CD14-positive monocyte (primary cell): ENCODE measurements around the gene MGLL. TPM values are rescaled to one million over a fixed set of nuclear protein-coding genes. Genes with fewer than 3 reads are reported as not detected.

Experiments
- DNase-seq, 3 donors: peaks; one replicate each; pipeline ENCODE4 v3.0.0-alpha.2; 2011 to 2022
- H2AFZ ChIP-seq: 2 replicates; pipeline ENCODE4 v1.6.0; 2012; ENCODE audit warnings: mild to moderate bottlenecking, low read depth, low read length, inconsistent platforms; ENCODE audit not compliant: insufficient read depth, poor library complexity, severe bottlenecking
- H3K27ac ChIP-seq, 2 donors: 1 replicate in 1 of 2; 2 replicates in 1 of 2; pipeline ENCODE4 v1.5.1; 2012 to 2013; ENCODE audit warnings: low read length in 2 of 2, control low read depth in 1 of 2, inconsistent platforms in 1 of 2, low read depth in 1 of 2, mild to moderate bottlenecking in 1 of 2
- H3K27me3 ChIP-seq, 2 donors: one replicate each; pipeline versions ENCODE4 v1.6.0 to v1.6.1; 2011 to 2013; ENCODE audit warnings: low read length in 2 of 2; ENCODE audit not compliant: control insufficient read depth in 2 of 2, insufficient read depth in 2 of 2
- H3K36me3 ChIP-seq, 2 donors: replicated peaks in 1 of 2; 1 replicate in 1 of 2; 2 replicates in 1 of 2; pipeline versions ENCODE4 v1.5.1 to v1.6.1; 2012 to 2013; ENCODE audit warnings: low read length in 2 of 2, control low read depth in 1 of 2, inconsistent platforms in 1 of 2, mild to moderate bottlenecking in 1 of 2; ENCODE audit not compliant: insufficient read depth in 2 of 2, control insufficient read depth in 1 of 2
- H3K4me1 ChIP-seq, 2 donors: 1 replicate in 1 of 2; 2 replicates in 1 of 2; pipeline versions ENCODE4 v1.5.1 to v1.6.1; 2012 to 2013; ENCODE audit warnings: low read length in 2 of 2, control low read depth in 1 of 2, inconsistent platforms in 1 of 2, mild to moderate bottlenecking in 1 of 2, moderate library complexity in 1 of 2; ENCODE audit not compliant: insufficient read depth in 2 of 2, control insufficient read depth in 1 of 2
- H3K4me2 ChIP-seq: replicated peaks from 2 replicates; pipeline ENCODE3; 2012; ENCODE audit warnings: low read length, moderate library complexity, mild to moderate bottlenecking; ENCODE audit not compliant: poor library complexity, severe bottlenecking; ENCODE audit errors: extremely low read depth
- H3K4me3 ChIP-seq, 3 experiments: fragments of 200-600 bp in 1 of 3; sonication (generic) in 1 of 3; replicated peaks in 1 of 3; 1 replicate in 2 of 3; 2 replicates in 1 of 3; pipeline ENCODE4 v1.5.1; 2011 to 2013; ENCODE audit warnings: low read length in 3 of 3, mild to moderate bottlenecking in 3 of 3, control low read depth in 2 of 3, low read depth in 2 of 3, inconsistent platforms in 1 of 3, moderate library complexity in 1 of 3
- H3K79me2 ChIP-seq: 2 replicates; pipeline ENCODE4 v1.6.0; 2012; ENCODE audit warnings: mild to moderate bottlenecking, control low read depth, inconsistent platforms, low read length, moderate library complexity; ENCODE audit not compliant: insufficient read depth
- H3K9ac ChIP-seq: 2 replicates; pipeline ENCODE4 v1.6.0; 2017; ENCODE audit warnings: low read length, mild to moderate bottlenecking; ENCODE audit not compliant: insufficient read depth, poor library complexity, severe bottlenecking
- H3K9me3 ChIP-seq, 2 donors: replicated peaks in 1 of 2; 1 replicate in 1 of 2; 2 replicates in 1 of 2; pipeline versions ENCODE4 v1.5.1 to v1.6.1; 2012 to 2013; ENCODE audit warnings: low read length in 2 of 2, control low read depth in 1 of 2; ENCODE audit not compliant: control insufficient read depth in 1 of 2, insufficient read depth in 1 of 2
- H4K20me1 ChIP-seq: 2 replicates; pipeline ENCODE4 v1.6.0; 2012; ENCODE audit warnings: mild to moderate bottlenecking, low read length, control low read depth, moderate library complexity; ENCODE audit not compliant: insufficient read depth
- H3K27ac Mint-ChIP-seq, 7 donors: one replicate each; pipeline ENCODE4 v1.8.0; 2020; ENCODE audit warnings: mild to moderate bottlenecking in 7 of 7, mixed read lengths in 7 of 7, moderate library complexity in 6 of 7, inconsistent platforms in 2 of 7
- H3K27me3 Mint-ChIP-seq, 3 donors: one replicate each; pipeline ENCODE4 v1.8.0; 2021 to 2022; ENCODE audit warnings: low read depth in 3 of 3, mild to moderate bottlenecking in 3 of 3, mixed read lengths in 3 of 3, moderate library complexity in 3 of 3, inconsistent platforms in 1 of 3
- H3K36me3 Mint-ChIP-seq, 2 donors: one replicate each; pipeline ENCODE4 v1.8.0; 2020; ENCODE audit warnings: mixed read lengths in 2 of 2, inconsistent platforms in 1 of 2, mild to moderate bottlenecking in 1 of 2
- H3K4me1 Mint-ChIP-seq: one replicate; pipeline ENCODE4 v1.8.0; 2020; ENCODE audit warnings: mild to moderate bottlenecking, mixed read lengths
- H3K4me3 Mint-ChIP-seq, 2 donors: one replicate each; pipeline ENCODE4 v1.8.0; 2020; ENCODE audit warnings: mild to moderate bottlenecking in 2 of 2, mixed read lengths in 2 of 2, moderate library complexity in 1 of 2
- H3K9me3 Mint-ChIP-seq, 7 donors: one replicate each; pipeline ENCODE4 v1.8.0; 2020 to 2022; ENCODE audit warnings: mixed read lengths in 7 of 7, mild to moderate bottlenecking in 6 of 7, moderate library complexity in 6 of 7, inconsistent platforms in 2 of 7
- WGBS: methylation state at CpG from one replicate; pipeline ENCODE4 v1.1.5; 2013; ENCODE audit warnings: missing lambda C conversion rate; ENCODE audit not compliant: insufficient coverage; 5-methylcytosine and 5-hydroxymethylcytosine counted together
- intact Hi-C, 2 donors: fragments of 100-400 bp; cut with micrococcal nuclease; formaldehyde crosslinking; loops; one replicate each; pipeline versions ENCODE4 v1.15.0 to v1.15.1; 2023
- polyA plus RNA-seq, 3 donors: library from polyadenylated mRNA; depleted of rRNA in 1 of 3; unstranded in 2 of 3; stranded (reverse) in 1 of 3; fragments of 300-500 nt in 2 of 3; fragments of >200 nt in 1 of 3; fragmentation: Illumina TruSeq in 2 of 3; gene quantifications; 1 replicate in 2 of 3; 2 replicates in 1 of 3; pipeline ENCODE4 v1.2.3, GENCODE V29; 2012 to 2021
- TF ChIP-seq, protein P1 (sequence below): fragments of 200-600 bp; IDR thresholded peaks from one replicate; pipeline ENCODE4 v1.8.0; 2022; ENCODE audit warnings: antibody characterized with exemption, mild to moderate bottlenecking

MGLL gene
- polyA plus RNA-seq, 3 donors = 4.4 to 10.0 (median 6.4) TPM

DNA sequence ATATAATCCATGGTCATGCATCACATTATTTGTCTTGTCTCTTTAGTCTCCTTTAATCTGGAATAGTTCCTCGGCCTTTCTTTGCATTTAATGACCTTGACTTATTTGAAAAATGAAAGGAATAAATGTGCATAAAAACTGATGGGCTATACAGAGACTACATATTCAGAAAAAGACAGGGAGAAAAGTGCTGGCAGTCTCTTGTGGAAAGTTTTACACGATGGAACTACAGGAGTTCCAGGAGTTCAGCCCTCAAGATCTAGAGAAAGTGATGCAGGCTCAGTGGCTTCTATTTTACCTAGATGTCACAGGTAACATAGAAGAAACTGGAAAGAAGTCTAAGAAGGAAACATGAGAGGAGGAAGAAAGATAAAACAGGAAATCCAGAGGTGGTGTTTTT, 157.2 kb downstream of the MGLL start:
- no peak for DNase-seq
- no peaks in the 10 kb centered on the region for H4K20me1 ChIP-seq
- Mint-ChIP-seq H3K27me3 (peaks cover 3 to 4% (median 3%) of the 10 kb centered on the region in 3 donors), H3K4me3 (no peak overlapping the region), H3K4me1 (peaks cover 4% of the 10 kb centered on the region), H3K9me3 (no peaks in the 10 kb centered on the region), H3K36me3 (no peaks in the 10 kb centered on the region), H3K27ac (no peak overlapping the region)
- intact Hi-C loops = no loop called here
- no peaks in the 10 kb centered on the region for H3K36me3 ChIP-seq
- no peak overlapping the region for H3K4me2 ChIP-seq
- WGBS = 100% methylated on average over 1 of the region's 2 CpGs
- no peaks in the 10 kb centered on the region for H3K27me3 ChIP-seq
- H3K9ac ChIP-seq = no peak overlapping the region
- no peak overlapping the region for H3K27ac ChIP-seq
- no peak overlapping the region for H3K4me3 ChIP-seq
- no peak overlapping the region for H2AFZ ChIP-seq
- H3K4me1 ChIP-seq = no peaks in the 10 kb centered on the region
- no peaks in the 10 kb centered on the region for H3K79me2 ChIP-seq
- TF ChIP-seq, protein P1, sequence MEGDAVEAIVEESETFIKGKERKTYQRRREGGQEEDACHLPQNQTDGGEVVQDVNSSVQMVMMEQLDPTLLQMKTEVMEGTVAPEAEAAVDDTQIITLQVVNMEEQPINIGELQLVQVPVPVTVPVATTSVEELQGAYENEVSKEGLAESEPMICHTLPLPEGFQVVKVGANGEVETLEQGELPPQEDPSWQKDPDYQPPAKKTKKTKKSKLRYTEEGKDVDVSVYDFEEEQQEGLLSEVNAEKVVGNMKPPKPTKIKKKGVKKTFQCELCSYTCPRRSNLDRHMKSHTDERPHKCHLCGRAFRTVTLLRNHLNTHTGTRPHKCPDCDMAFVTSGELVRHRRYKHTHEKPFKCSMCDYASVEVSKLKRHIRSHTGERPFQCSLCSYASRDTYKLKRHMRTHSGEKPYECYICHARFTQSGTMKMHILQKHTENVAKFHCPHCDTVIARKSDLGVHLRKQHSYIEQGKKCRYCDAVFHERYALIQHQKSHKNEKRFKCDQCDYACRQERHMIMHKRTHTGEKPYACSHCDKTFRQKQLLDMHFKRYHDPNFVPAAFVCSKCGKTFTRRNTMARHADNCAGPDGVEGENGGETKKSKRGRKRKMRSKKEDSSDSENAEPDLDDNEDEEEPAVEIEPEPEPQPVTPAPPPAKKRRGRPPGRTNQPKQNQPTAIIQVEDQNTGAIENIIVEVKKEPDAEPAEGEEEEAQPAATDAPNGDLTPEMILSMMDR = no peak
- no peaks in the 10 kb centered on the region for H3K9me3 ChIP-seq

GRCh38 chr3:127663151-127663550, 159.2 kb downstream of the MGLL start:
- Histone ChIP-seq H3K4me2 (no peak overlapping the region), H3K36me3 (no peaks in the 10 kb centered on the region), H3K27ac (no peak overlapping the region), H3K4me3 (no peak overlapping the region), H3K9me3 (no peaks in the 10 kb centered on the region), H2AFZ (no peak overlapping the region), H4K20me1 (no peaks in the 10 kb centered on the region), H3K9ac (no peak overlapping the region), H3K27me3 (no peaks in the 10 kb centered on the region), H3K4me1 (no peaks in the 10 kb centered on the region), H3K79me2 (no peaks in the 10 kb centered on the region)
- TF ChIP-seq, protein P1 = no peak
- intact Hi-C loops = no loop called here
- Mint-ChIP-seq H3K27me3 (peaks cover 2 to 4% (median 3%) of the 10 kb centered on the region in 3 donors), H3K36me3 (no peaks in the 10 kb centered on the region), H3K27ac (no peak overlapping the region), H3K4me1 (peaks cover 5% of the 10 kb centered on the region), H3K9me3 (no peaks in the 10 kb centered on the region), H3K4me3 (no peak overlapping the region)
- no peak for DNase-seq
- 100% methylated on average over 2 of the region's 5 CpGs for WGBS
